ENCODE data around the gene PHRF1.

The PHRF1 gene

GRCh38 chr11:617199-617911, 41.1 kb downstream of the PHRF1 start:
- DNase-seq = no peak

GRCh38 chr11:617912-618682, 41.8 kb downstream of the PHRF1 start:
- DNase-seq = no peak

GRCh38 chr11:618856-619627, 42.8 kb downstream of the PHRF1 start:
- no peak for DNase-seq

GRCh38 chr11:619628-620050, 43.4 kb downstream of the PHRF1 start:
- no peak for DNase-seq

- DNase-seq = no peak
These were observed 43.9 kb downstream of the PHRF1 start for GRCh38 chr11:620201-620600.

DNA sequence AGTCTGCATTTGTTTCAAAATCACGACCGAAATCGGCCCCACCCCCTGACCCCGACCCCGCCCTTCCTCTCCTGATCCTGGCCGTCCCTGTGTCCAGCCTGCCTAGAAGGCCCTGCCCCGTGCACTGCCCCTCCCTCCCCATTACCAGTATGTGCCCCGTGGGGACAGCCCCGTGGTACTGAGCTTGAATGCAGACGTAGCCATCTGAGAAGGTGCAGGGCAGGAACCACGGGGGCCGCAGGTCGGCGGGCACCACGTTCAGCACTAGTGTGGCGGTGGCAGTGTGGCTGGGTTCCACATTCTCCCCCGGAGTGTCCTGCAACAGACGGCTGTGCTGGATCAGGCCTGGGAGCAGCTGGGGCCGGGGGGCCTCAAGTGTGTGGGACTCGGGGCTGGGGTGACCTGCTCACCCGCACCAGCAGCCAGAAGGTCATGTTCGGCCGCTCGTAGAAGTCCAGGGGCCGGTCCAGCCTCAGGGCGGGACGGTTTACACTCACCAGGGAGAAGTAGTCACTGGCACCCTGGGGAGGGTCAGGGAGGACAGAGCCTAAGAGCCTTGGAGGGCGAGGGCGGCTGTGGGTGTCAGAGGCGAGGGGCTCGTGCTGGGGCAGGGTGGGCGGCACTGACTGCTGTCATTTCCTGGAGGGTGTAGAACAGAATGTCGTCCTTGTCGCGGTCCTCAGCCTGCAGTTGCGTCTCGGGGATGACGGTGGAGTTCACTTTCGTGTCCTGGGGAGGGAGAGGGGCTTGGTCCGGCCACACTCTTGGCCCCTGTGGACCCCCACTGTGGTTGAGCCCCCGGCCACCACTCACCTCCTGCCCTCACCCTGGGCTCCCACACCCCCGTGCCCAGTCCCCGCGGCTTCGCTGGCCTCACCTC, 44.9 kb downstream of the PHRF1 start:
- no peak for DNase-seq

DNA sequence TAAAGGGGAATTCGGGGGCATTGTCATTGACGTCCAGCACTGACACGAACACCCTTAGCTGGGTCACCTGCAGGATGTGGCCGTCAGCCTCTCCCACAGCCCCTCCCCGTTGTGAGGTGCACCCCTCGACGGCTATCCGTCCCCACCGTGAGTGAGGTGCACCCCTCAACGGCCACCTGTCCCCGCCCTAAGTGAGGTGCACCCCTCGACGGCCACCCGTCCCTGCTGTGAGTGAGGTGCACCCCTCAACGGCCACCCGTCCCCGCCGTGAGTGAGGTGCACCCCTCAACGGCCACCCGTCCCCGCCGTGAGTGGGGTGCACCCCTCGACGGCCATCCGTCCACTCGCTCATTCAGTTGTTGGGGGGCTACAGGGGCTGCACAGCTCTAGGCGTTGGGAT, 45.6 kb downstream of the PHRF1 start:
- no peak for DNase-seq

DNA sequence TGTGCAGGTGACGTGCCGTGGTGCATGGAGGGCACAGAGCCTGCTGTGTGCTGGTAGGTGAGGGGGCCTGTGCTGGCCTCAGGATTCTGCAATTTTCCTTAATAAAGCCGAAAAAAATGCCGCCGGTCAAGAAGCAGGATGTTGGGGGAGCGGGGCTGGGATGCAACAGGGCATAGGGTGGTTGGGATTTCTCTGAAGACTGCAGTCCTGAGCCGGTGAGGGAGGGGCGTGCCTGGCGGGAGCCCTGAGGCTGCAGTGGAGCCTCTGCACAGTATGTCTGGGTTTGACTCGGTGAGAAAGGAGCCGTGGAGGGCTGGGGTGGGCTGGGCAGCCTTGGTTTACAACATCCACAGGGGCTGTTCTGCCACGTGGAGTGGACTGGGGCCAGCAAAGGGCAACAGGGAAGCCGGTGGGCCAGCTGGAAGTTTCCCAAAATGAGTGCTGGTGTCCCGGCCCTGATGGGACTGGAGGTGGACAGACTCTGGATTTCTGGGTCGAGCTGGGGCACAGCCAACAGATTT, 47.1 kb downstream of the PHRF1 start:
- DNase-seq = no peak

GRCh38 chr11:623999-624704, 47.9 kb downstream of the PHRF1 start:
- no peak for DNase-seq

- DNase-seq = no peak
These were observed 48.7 kb downstream of the PHRF1 start, which contains the start of gene CDHR5 for GRCh38 chr11:624705-625635. Gene CDHR5, minus strand, starts transcription at chr11:624955. Its CDS starts 53 bp downstream, at chr11:624902.

- DNase-seq = no peak
These were observed 49.5 kb downstream of the PHRF1 start for GRCh38 chr11:625636-626268.

DNA sequence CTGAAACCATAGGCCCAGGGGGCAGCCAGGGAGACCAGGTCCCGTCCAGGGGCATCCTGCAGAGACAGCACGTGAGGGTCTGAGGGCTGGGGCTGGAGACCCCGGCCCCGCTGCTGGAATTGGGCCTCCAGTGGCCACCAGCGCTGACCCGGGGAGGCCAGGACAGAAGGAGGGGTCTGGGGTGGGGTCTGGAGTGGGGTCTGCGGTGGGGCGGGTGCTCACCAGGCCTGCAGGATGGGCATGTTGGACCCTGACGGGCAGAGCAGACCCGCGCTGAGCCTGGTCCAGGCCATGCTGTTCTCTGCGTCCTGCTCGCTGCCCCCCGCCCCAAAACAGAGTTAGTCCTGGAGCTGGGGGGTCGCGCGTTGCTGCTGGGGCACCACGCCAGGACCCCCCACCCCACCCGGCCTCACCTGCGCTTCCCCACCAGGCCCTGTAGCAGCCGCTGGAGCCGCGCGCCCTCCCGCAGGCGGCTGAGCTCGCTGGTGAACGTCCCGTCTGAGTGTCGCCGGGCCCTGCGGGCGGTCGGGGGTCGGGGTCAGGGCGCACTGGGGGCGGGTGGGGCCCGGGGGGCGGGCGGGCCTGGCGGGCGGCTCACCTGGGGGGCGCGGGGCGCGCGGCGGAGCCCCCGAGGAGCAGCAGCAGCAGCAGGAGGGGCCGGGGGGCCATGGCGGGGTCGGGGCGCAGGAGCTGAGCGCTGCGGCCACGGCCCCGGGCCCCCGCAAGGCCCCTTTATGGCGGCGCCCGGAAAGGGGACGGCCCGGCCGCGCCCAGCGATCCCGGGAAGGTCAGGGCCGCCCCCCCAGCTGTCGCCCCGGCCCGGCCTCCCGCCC, 50.4 kb downstream of the PHRF1 start, which contains the start of gene SCT:
Gene SCT (minus strand): TSS at position 707 of the 833 bp plus-strand sequence. CDS start 38 bp downstream, at position 669.
- no peak for DNase-seq

DNA sequence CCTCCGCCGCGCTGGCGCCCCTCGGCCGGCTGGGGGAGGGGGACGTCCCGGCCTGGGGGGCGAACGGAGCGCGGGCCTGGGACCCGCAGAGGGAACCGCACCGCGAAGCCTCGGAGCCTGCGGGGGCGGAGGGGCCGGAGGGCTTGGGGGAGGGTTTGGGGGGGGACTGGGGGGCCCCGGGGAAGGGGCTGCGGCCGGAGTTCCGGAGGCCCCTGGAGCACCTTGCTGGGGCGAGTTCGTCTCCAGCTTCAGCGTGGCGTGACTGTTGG, 51.0 kb downstream of the PHRF1 start:
- no peak for DNase-seq

DNA sequence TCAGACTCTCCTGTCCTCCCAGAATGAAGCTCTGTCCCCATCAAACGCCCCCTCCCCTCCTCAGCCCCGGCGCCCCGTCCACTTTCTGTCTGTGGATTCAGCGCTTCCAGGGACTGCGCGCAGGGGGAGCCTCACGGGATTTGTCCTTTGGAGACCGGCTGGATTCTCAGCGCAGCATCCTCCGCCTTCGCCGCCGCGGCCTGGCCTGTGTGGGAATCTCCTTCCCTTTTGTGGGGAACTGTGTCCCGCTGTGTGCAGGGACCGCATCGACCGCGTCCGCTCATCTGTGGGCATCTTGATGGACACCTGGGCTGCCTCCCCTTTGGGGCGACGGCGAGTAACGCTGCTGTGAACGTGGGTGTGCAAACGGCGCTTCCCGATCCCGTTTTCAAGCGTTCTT, 51.8 kb downstream of the PHRF1 start:
- DNase-seq = no peak

- DNase-seq = no peak
These were observed 52.9 kb downstream of the PHRF1 start for GRCh38 chr11:629237-629583.

DNA sequence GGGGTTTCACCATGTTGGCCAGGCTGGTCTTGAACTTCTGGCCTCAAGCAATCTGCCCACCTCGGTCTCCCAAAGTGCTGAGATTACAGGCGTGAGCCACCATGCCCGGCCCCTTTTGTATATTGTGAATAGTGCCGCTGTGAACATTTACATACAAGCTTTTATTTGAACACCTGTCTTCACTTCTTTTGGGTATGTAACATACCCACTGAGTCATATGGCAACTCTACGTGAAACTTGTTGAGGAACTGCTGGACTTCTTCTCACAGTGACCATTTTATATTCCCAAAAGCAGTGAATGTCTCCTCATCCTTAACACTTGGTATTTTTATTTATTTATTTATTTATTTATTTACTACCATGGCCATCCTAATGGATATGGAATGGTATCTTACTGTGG, 54.6 kb downstream of the PHRF1 start:
- no peak for DNase-seq

DNA sequence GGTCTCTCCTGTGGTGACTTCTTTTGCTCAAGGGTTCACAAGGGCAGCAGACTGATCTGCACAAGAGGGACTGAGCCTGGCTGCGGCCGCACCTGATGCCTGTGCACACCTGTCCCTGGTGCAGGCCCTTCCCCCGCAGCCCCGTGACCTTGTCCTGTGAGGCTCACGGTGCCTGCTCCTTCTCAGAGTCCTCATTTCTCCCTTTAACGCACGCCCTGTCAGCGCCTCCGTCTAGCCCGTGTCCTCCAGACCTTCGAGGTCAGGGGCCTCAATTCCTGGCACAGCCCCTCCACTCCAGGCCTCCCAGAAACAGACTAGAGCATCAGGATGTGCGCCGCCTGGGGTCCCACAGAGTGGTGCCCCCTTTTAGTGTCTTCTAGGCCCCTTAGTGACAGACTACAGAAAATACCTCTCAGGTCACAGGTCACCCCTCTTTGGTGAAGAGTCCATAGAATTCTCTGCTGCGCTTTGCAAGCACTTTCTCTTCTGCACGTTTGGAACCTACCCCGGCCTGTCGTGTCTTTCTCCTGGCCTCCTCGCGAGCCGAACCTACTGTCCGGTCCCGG, 59.8 kb downstream of the PHRF1 start:
- DNase-seq = no peak

- DNase-seq = no peak
These were observed 60.5 kb downstream of the PHRF1 start, which contains the start of gene DRD4 for GRCh38 chr11:636511-637332. Gene DRD4, plus strand, starts transcription at chr11:637269. Its CDS starts 36 bp downstream, at chr11:637305.
